Left lung (tissue), 10 donors: ENCODE data around the gene ADAMTS2. TPM values are rescaled to one million over a fixed set of nuclear protein-coding genes. Genes with fewer than 3 reads are reported as not detected.

ENCODE experiments used
- ATAC-seq: fragments of 200-7000 bp; cut with Tn5 transposase; one replicate; pipeline ENCODE4 v1.9.1; 2020; ENCODE audit warnings: moderate library complexity
- DNase-seq, 4 donors: peaks; one replicate each; pipeline ENCODE4 v3.0.0-alpha.2; 2013 to 2020
- H3K27ac ChIP-seq, 2 donors: fragments of 200-600 bp; sonication (generic) in 1 of 2; one replicate each; pipeline versions ENCODE4 v1.5.0 to v1.8.0; 2020 to 2021
- H3K27me3 ChIP-seq, 2 donors: fragments of 200-600 bp; sonication (generic) in 1 of 2; one replicate each; pipeline versions ENCODE4 v1.5.0 to v1.8.0; 2020 to 2021
- H3K36me3 ChIP-seq, 2 donors: fragments of 200-600 bp; sonication (generic) in 1 of 2; one replicate each; pipeline versions ENCODE4 v1.5.0 to v1.8.0; 2020 to 2021
- H3K4me1 ChIP-seq, 2 donors: fragments of 200-600 bp; one replicate each; pipeline ENCODE4 v1.8.0; 2021
- H3K4me3 ChIP-seq, 2 donors: fragments of 200-600 bp; sonication (generic) in 1 of 2; one replicate each; pipeline versions ENCODE4 v1.5.0 to v1.8.0; 2020 to 2021; ENCODE audit warnings: mild to moderate bottlenecking in 1 of 2
- H3K9me3 ChIP-seq, 2 donors: fragments of 200-600 bp; sonication (generic) in 1 of 2; one replicate each; pipeline versions ENCODE4 v1.5.0 to v1.8.0; 2020 to 2021
- intact Hi-C, 2 donors: fragments of 100-400 bp; cut with DNase I; formaldehyde crosslinking; loops; one replicate each; pipeline versions ENCODE4 v1.11.2 to v1.14.2; 2022
- polyA plus RNA-seq, 6 donors: library from polyadenylated mRNA; unstranded; fragments of 120-200 nt; gene quantifications; one replicate each; pipeline ENCODE4 v1.2.1, GENCODE V29; 2013; ENCODE audit not compliant: insufficient read length in 6 of 6
- total RNA-seq, 2 donors: library from RNA; stranded (reverse); fragmentation: NEBNext Ultra II Directional; extraction: Animal tissue kit (Norgen Biotek cat#: 25700); gene quantifications; one replicate each; pipeline ENCODE4 v1.2.1, GENCODE V29; 2021
- TF ChIP-seq, protein P1 (sequence below), 2 donors: fragments of 200-600 bp; sonication (generic) in 1 of 2; IDR thresholded peaks; one replicate each; pipeline versions ENCODE4 v1.5.0 to v1.8.0; 2021; ENCODE audit warnings: antibody characterized with exemption in 2 of 2
- donor health status: DM: no; HTN: yes; CAD: no.
- donor health status: DM: no; HTN: no; CAD: no.

Gene ADAMTS2
- total and polyA plus RNA-seq, 8 donors = 27.5 to 68.2 (median 36.0) TPM

DNA sequence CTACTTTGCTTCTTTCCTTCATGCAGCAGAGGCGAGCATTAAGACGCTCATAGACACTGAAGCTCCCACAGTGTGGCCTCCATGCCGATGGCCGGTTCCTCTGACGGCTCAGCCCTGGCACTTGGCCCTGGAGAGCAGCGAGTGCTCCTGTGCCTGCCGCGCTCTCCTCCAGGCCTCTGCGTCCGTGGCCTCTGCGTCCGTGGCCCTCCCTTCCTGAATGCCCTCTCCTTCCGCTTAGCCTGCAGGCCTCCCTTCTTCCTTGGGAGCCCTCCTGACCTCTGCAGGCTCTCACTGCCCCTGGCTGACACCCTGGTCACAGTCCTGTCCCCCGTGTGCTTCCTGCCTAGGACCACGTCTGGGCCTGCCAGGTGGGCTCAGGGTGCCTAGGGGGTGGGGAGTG lies 192.3 kb downstream of the ADAMTS2 start:
- Histone ChIP-seq H3K4me3 (no peak overlapping the region), H3K36me3 (peaks cover 0 to 12% of the 10 kb centered on the region in 2 donors), H3K4me1 (no peaks in the 10 kb centered on the region), H3K27ac (no peak overlapping the region), H3K9me3 (no peaks in the 10 kb centered on the region), H3K27me3 (peaks cover 0 to 8% of the 10 kb centered on the region in 2 donors)
- TF ChIP-seq, protein P1, sequence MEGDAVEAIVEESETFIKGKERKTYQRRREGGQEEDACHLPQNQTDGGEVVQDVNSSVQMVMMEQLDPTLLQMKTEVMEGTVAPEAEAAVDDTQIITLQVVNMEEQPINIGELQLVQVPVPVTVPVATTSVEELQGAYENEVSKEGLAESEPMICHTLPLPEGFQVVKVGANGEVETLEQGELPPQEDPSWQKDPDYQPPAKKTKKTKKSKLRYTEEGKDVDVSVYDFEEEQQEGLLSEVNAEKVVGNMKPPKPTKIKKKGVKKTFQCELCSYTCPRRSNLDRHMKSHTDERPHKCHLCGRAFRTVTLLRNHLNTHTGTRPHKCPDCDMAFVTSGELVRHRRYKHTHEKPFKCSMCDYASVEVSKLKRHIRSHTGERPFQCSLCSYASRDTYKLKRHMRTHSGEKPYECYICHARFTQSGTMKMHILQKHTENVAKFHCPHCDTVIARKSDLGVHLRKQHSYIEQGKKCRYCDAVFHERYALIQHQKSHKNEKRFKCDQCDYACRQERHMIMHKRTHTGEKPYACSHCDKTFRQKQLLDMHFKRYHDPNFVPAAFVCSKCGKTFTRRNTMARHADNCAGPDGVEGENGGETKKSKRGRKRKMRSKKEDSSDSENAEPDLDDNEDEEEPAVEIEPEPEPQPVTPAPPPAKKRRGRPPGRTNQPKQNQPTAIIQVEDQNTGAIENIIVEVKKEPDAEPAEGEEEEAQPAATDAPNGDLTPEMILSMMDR (IDR thresholded peaks at IDR 0.05) = no peak
- peak in 2 of 4 donors; percentile 28 to 55 for DNase-seq
- intact Hi-C loops = no loop called here
- no peak for ATAC-seq

DNA sequence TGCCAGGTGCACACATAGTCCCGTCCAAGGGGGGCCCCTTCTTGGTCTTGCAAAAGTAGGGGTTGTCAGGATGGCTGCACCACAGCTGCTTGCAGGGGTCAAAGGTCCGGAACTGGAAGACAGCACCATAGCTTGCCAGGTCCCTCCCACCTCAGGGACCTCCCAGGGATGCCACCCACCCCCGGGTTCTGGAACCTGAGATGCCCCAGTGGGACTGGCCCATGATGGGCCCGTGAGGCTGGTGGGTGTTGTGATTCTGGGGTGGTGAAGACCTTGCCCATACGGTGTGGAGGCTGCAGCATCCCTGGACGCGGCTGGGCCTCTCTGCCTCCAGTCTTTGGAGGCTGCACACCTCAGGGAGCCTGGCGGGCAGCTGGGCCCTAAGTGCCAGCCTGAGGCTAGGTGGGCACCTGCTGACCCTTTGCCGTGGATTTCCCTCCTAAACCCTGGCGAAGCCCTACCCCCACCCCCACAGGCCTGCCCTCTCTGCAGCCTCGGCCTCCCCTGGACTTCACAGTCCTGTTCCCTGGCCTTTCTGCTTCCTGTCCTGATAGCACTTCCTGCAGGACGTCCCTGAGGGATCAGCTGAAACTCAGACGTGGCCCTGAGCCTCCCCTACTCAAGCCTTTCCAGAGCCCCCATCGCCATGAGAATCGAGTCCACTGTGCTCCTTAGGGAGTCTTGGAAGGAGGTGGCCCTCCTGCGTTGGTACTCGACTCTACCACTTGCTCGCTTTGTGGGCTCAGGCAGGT lies 192.9 kb downstream of the ADAMTS2 start:
- Histone ChIP-seq H3K9me3 (no peaks in the 10 kb centered on the region), H3K27ac (no peak overlapping the region), H3K4me3 (no peak overlapping the region), H3K27me3 (peaks cover 0 to 8% of the 10 kb centered on the region in 2 donors), H3K4me1 (no peaks in the 10 kb centered on the region), H3K36me3 (peaks cover 0 to 12% of the 10 kb centered on the region in 2 donors)
- no peak for ATAC-seq
- TF ChIP-seq, protein P1 (IDR thresholded peaks at IDR 0.05) = no peak
- peak in 2 of 4 donors; percentile 15 to 69 for DNase-seq
- intact Hi-C loops = no loop called here

DNA sequence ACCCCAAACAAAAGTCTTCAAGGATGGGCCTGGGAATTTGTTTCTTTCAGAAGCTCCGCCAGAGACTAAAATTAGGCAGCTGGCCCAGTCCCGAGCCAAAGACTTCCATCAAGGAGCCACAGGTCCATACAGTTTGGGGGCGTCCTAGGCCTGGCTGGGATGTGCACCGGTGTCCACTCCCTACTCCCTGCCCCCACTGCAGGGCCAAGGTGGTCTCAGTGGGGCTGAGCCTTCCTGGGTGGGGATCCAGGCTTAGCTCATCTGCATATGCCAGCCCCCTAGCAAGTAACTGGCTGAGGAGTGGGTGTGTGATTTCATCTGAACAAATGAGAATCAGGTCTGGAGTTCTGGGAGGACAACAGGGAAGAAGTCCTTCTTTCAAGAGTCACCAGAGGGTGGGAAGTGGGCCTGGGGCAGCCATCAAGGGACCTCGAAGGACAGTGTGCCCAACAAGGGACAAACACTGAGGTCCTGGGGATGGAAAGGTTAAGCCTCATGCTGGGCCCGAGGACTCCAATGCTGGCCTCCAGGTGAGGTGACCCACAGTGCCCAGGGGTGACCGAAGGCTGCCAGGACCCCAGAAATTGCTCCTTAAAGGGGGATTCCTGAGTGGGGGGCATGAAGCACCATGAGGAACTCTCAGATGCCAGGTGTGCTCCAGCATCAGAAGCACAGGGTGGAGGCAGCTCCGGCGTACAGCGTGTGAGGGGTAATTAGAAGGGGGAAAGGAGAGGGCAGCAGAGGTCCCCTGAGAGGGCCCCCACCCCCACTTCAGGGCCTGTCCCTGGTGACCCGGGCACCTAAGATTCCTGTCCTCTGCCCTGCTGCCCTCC lies 193.8 kb downstream of the ADAMTS2 start:
- H3K9me3 ChIP-seq = no peaks in the 10 kb centered on the region
- H3K4me3 ChIP-seq = no peak overlapping the region
- peaks cover 0 to 8% of the 10 kb centered on the region in 2 donors for H3K27me3 ChIP-seq
- intact Hi-C loops = no loop called here
- H3K36me3 ChIP-seq = peaks cover 0 to 12% of the 10 kb centered on the region in 2 donors
- no peaks in the 10 kb centered on the region for H3K4me1 ChIP-seq
- ATAC-seq (no peak), DNase-seq (peak in 1 of 4 donors; percentile 58)
- TF ChIP-seq, protein P1 (IDR thresholded peaks at IDR 0.05) = no peak
- H3K27ac ChIP-seq = no peak overlapping the region

DNA sequence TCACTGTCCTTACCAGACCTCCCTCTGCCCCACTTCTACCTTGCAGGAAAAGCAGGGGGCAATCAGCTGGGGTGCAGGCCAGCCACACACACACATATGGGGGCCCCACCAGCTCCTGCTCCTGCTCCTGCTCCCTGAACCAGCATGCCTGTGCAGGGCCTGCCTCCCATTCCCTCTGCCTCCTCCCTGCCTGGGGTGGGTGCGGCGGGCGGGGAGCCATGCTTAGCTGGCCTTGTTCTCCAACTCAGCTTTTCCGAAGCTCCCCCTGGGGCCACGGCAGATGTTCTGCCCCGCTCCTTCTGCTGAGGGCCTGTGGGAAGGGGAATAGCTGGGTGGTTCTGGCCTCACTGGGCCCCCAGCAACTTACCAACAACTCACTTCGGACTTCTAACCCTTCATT lies 195.2 kb downstream of the ADAMTS2 start:
- H3K4me3 ChIP-seq = no peak overlapping the region
- peaks cover 0 to 8% of the 10 kb centered on the region in 2 donors for H3K27me3 ChIP-seq
- ATAC-seq (no peak), DNase-seq (peak in 1 of 4 donors; percentile 48)
- H3K9me3 ChIP-seq = no peaks in the 10 kb centered on the region
- intact Hi-C loops = no loop called here
- peaks cover 0 to 12% of the 10 kb centered on the region in 2 donors for H3K36me3 ChIP-seq
- TF ChIP-seq, protein P1 (IDR thresholded peaks at IDR 0.05) = no peak
- H3K27ac ChIP-seq = no peak overlapping the region
- H3K4me1 ChIP-seq = no peaks in the 10 kb centered on the region

DNA sequence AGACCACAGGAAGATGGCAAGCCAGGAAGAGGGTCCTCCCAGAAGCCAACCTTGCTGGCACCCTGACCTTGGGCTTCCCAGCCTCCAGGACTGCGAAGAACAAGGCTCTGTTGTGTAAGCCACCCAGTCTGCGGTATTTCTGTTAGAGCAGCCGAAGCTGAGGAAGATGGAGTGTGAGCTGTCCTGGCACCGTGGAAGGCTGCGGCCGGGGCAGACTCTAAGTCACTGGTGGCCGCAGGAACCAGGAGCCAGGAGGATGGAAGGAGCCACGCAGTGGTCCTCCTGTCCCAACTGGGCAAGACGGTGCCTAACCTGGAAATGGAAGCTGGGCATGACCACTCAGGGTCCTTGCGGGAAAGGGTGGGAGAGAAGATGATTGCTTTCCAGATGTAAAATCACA lies 196.0 kb downstream of the ADAMTS2 start:
- no peaks in the 10 kb centered on the region for H3K4me1 ChIP-seq
- H3K27ac ChIP-seq = no peak overlapping the region
- H3K27me3 ChIP-seq = peaks cover 0 to 8% of the 10 kb centered on the region in 2 donors
- peaks cover 0 to 12% of the 10 kb centered on the region in 2 donors for H3K36me3 ChIP-seq
- TF ChIP-seq, protein P1 (IDR thresholded peaks at IDR 0.05) = no peak
- peak in 1 of 4 donors; percentile 46 for DNase-seq
- intact Hi-C loops = no loop called here
- no peak for ATAC-seq
- no peaks in the 10 kb centered on the region for H3K9me3 ChIP-seq
- H3K4me3 ChIP-seq = no peak overlapping the region
